H54 (cell line): ENCODE results near the gene DUSP7.

Experiments
- DNase-seq: peaks from one replicate; pipeline ENCODE4 v3.0.0; 2011; ENCODE audit warnings: low spot score, mixed read lengths; ENCODE audit not compliant: insufficient read length
- FAIRE-seq: peaks from 3 replicates; lab custom pipeline; 2011; peaks lifted over from hg19 to GRCh38; lab: Jason Lieb, UNC
- POLR2A ChIP-seq: IDR thresholded peaks from 2 replicates; pipeline ENCODE4 v1.6.1; 2011; ENCODE audit warnings: low read depth, mild to moderate bottlenecking, low read length

Gene DUSP7

DNA sequence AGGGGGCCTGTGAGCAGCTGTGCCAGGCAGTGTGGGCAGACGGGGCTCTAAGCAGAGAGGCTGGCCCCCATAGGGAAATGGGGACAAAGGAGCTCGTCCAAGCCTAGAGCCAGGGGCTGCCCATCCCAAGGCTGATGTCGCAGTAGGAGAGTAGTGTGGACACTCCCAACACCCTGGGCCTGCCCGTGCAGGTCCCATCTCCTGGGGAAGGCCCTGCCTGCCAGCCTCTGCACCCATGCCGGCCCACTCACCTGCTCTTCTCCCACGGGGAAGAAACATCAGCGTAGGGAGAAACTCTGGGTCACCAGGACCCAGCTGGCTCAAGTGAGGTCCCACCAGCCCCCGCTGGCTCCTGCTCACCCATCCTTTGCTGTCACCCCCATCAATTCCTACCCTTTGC, 10.7 kb upstream of the DUSP7 start:
- DNase-seq (no peak), FAIRE-seq (no peak)
- TF ChIP-seq POLR2A: no peak

GRCh38 chr3:52065264-52065756, 8.9 kb upstream of the DUSP7 start:
- DNase-seq: no peak
- TF ChIP-seq POLR2A: no peak
- FAIRE-seq: no peak

GRCh38 chr3:52064561-52064960, 8.2 kb upstream of the DUSP7 start:
- no peak for TF ChIP-seq POLR2A

GRCh38 chr3:52063026-52063723, 6.8 kb upstream of the DUSP7 start:
- DNase-seq: no peak
- TF ChIP-seq POLR2A: no peak
- no peak for FAIRE-seq

More at GRCh38 chr3:52064561-52064960, 8.2 kb upstream of the DUSP7 start:
- no peak for DNase-seq
- FAIRE-seq: no peak

GRCh38 chr3:52062505-52062904, 6.1 kb upstream of the DUSP7 start:
- FAIRE-seq: peak; percentile 33
- no peak for TF ChIP-seq POLR2A
- peak; percentile 98 for DNase-seq

- TF ChIP-seq POLR2A: no peak
- FAIRE-seq (no peak), DNase-seq (no peak)
These were observed 4.9 kb upstream of the DUSP7 start for GRCh38 chr3:52061121-52061910.

- no peak for FAIRE-seq
These were observed 3.4 kb upstream of the DUSP7 start for GRCh38 chr3:52059781-52060180.

GRCh38 chr3:52057812-52058495, 1.6 kb upstream of the DUSP7 start:
- TF ChIP-seq POLR2A: no peak

More at GRCh38 chr3:52059781-52060180, 3.4 kb upstream of the DUSP7 start:
- TF ChIP-seq POLR2A: no peak
- DNase-seq: no peak

DNA sequence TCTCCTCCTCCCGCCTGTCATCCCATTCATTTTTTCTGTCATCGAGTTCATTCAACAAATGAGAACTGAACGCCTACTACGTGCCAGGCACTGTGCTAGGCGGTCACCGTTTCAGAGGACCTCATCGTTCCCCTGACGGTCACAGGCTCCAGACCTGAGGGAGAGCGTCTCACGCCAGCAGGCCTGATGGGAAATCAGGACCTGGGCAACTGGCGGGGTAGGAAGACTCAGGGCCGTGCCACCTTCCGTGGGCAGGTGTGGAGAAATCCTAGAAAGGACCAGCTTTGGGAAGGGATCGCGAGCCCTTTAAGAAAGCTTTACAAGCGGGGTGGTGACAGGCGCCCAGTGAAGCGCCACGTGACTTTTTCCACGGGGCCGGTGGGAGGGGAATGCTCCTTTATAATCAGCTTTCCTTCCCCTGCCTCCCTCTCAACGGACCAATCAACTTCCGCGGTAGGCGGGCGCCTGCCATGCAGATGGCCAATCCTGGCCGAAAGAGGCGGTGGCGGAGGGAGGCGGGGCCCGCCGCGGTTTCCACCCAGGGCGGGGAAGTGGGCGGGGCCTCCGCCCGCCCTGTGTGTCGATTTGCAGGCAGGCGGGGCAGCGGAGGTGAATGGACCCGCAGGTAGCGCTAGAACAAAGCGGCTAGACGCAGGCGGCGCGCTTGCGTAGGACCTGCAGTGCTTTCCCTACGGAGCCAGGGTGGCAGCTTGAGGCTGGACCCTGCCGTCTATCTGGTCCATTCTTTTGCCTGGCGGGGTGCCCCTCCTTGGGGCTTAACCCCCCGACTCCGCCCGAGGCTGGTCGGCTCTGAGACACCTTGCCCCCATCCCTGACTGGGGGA, 819 bp upstream of the DUSP7 start:
- no peak for TF ChIP-seq POLR2A
- FAIRE-seq: peak; percentile 38
- peak; percentile 98 for DNase-seq

More at GRCh38 chr3:52057812-52058495, 1.6 kb upstream of the DUSP7 start:
- FAIRE-seq: no peak
- DNase-seq: no peak

GRCh38 chr3:52055537-52056351, 627 bp downstream of the DUSP7 start:
- TF ChIP-seq POLR2A: no peak
- FAIRE-seq (no peak), DNase-seq (peak; percentile 45)

DNA sequence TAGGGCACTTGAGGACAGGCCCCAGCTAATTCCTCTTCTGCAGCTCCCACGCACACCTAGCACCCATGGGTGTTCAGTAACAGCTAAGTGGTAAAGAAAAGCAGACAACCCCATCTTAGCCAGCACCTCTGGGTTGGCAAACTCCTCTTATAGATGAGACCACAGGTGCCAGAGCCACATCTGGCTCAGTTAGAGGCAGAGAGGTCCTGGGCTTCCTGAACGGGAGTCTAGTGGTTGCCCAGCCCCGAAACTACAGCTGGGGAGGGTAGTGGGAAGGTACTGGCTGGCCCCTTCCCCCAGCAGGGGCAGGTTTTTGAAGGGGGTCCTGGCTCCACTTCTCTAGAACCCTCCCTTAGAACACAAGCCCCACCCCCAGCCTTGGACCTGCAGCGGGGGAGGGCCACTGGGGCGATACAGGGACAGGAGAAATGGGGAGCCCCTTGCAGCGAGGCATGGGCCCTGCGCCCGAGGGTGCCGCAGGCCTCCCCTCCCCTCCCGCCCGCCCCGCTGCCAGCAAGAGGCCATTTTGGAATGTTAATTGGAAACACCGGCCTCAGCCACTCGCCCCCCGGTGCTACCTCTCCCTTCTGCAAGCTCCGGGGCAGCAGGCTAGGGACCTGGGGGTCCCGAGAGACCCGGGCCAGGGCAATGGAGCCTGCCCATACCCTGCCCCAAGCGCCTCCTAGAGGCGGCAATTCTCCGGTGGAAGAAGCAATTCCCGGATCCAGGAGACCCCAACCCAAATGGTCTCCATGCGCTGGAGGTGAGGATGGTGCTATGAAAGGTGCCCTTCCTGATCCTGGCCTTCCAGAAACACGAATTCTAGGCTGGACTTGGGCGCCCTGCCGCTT, 1.5 kb downstream of the DUSP7 start:
- TF ChIP-seq POLR2A: no peak
- FAIRE-seq (no peak), DNase-seq (no peak)
